ENCODE data around the gene BICC1.

DNA sequence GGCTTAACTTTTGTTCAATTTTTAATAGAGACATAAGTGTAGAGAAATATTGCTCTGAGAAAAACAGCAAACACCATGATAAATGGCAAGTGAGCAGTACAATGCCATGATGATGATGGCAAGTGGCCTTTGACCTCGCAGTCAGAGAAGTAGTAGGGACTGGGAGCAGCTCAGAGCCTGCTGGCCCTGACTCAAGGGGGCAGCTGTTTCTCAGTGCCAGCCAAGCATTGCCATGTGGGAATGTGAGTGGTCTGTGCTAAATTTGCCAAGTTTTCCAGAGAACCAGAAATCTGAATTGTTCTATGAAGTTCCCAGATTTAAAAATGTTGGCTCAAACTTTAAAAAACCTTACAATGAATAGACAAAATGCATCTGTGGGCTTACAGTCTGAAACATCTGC, 187.9 kb downstream of the BICC1 start:
- TF ChIP-seq, protein P1, sequence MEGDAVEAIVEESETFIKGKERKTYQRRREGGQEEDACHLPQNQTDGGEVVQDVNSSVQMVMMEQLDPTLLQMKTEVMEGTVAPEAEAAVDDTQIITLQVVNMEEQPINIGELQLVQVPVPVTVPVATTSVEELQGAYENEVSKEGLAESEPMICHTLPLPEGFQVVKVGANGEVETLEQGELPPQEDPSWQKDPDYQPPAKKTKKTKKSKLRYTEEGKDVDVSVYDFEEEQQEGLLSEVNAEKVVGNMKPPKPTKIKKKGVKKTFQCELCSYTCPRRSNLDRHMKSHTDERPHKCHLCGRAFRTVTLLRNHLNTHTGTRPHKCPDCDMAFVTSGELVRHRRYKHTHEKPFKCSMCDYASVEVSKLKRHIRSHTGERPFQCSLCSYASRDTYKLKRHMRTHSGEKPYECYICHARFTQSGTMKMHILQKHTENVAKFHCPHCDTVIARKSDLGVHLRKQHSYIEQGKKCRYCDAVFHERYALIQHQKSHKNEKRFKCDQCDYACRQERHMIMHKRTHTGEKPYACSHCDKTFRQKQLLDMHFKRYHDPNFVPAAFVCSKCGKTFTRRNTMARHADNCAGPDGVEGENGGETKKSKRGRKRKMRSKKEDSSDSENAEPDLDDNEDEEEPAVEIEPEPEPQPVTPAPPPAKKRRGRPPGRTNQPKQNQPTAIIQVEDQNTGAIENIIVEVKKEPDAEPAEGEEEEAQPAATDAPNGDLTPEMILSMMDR (IDR thresholded peaks at IDR 0.05 in 4 of 5, conservative IDR thresholded peaks at IDR 0.05 in 1 of 5), result no peak
- no peak for TF ChIP-seq POLR2A (IDR thresholded peaks at IDR 0.05)
